ENCODE measurements around the gene EPB41L2.
"Not testable (repeated sequence)": the region's sequence is repeated elsewhere in the genome, so short reads cannot be mapped to it uniquely, and the experiment has no call there.

EPB41L2 gene

DNA sequence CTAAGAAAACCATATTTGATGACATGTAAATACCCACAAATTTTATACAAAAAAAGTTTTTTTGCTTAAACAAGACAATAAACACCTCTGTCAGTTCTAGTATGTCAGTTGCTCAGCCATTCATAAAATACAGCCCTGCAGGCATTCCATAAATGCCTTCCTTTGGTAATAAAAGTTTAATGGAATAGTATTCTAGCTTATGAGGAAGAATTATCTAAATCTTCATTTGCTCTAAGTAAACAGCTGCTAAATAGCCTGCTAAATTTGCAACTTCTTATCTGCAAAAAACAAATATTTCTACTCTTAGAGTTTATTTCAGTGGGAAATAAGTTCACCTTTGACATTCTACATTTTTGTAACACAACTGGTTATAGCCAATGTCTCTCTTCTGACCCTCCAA, 127.1 kb downstream of the EPB41L2 start:
- DNase-seq = no peak

DNA sequence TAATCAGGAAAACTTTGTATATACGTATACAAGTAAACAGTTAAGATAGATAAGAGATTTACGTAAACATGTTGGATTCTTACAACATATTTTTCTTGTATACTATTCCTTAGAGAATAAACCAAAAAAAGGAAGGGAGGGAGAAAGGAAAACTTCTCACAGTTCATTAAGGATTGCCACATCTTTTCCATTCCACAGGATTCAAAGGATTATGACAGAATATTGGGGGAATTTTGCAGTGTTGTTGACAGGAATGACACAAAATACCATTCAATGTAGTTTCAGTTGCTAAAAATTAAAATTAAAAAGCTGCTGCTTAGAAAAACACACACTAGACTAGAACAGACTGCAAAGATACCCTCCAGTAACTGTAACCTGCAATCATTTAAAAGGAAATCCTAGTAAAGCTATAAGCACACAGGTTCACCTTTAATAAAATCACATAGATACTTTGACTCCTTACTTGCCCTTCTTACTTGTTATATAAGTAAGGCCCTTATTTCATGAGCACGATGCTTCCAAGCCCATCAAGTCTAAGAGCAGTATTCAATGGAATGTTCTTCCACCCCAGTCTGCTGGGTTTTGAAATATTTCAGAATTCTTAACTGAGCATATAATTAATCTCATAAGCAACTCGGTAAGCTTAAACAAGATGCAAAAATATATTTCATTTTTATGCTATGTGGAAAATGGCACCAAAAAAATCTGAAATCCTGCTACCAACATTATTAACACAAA, 128.0 kb downstream of the EPB41L2 start:
- DNase-seq = no peak

- no peak for DNase-seq
Observed at GRCh38 chr6:130933712-130934200, 129.3 kb downstream of the EPB41L2 start.

DNA sequence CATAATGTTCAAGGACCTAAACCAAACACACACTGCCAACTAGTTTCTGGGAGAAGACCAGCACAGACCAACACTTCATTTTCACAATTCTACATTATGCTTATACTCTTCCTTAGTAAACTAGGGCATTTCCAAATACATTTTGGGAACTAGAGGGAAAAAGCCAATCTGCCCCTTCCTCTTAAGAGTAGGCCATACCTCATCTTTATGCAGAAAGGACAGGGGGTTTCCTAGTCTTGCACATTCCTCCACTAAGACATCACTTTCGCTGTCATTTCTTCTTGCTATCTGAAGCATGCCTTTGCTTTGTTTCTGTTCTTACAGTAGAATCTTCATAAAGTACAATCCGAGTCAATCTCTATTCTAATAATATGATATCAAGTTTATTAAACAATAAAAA, 130.1 kb downstream of the EPB41L2 start:
- no peak for DNase-seq

- no peak for DNase-seq
Observed at GRCh38 chr6:130932438-130932837, 130.6 kb downstream of the EPB41L2 start.

GRCh38 chr6:130931683-130932082, 131.4 kb downstream of the EPB41L2 start:
- no peak for DNase-seq

- no peak for DNase-seq
Observed at GRCh38 chr6:130929036-130929678, 133.9 kb downstream of the EPB41L2 start.

DNA sequence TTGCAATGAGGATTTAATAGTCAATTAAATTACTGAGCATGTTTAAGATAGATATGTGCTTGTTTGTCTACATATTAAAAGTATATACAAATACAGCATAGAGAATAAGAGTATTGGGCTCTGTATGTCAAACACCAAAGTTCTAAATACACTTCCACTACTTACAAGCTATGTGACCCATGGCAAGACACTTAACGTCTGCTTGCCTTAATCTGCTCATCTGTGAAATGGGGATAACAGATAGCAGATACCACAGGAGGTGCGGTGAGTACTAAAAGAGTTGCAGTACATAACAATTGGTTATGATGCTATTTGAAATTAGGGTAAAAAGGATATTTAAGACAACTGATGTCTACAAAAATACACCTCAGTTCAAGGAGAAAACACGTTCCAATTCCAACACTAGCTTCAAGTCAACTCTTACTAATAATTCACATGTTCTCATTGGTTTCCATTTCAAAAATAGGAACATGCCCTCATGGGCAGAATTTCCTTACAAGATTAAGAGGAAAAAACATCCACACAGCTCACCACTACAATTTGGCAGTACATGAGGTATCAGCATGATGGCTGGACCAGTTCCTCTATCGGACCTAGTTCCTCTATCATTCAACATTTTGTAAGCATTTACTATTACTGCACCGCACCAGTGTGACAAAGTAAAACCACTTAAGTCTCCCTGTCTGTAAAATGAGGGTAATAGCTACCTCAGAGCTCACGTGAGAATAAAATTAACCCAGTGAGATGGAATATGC, 134.7 kb downstream of the EPB41L2 start:
- DNase-seq = no peak

DNA sequence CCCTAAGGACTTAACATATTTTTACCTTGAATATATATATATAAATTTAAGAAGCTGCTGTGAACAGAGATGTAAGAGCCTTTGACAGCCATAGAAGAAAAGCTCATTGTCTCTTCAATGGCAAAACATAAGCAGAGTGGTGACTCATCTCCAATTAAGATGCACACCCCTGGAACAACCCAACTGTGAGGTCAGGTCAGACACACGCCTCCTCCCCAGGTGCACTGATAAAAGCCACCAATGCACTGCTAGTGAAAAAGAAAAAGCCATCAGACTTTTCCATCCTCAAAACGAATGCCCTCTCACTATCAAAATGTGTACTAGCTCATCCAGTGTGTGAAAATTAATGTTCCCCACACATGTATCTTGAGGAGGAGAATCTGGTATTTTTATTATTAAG, 135.7 kb downstream of the EPB41L2 start:
- no peak for DNase-seq

DNA sequence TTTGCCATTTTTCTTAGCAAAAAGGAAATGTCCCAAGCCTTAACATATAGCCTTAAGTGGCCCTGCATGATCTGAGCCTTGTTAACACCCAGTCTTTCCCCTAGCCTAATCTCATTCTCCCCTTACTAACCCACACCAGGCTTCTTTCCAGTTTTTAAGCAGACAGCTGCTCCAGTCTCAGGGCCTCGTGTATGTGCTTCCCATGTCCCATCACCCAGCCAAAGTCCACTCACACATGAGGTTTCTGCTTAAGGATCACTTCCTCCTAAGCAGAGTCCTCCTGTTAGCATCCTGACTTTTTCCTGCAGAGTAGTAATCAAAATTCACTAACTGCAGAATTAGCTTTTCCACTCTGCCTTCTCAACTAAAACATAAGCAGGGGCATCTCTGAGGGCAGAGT, 139.7 kb downstream of the EPB41L2 start:
- DNase-seq = no peak

- no peak for DNase-seq
Observed at GRCh38 chr6:130922922-130923321, 140.1 kb downstream of the EPB41L2 start.

DNA sequence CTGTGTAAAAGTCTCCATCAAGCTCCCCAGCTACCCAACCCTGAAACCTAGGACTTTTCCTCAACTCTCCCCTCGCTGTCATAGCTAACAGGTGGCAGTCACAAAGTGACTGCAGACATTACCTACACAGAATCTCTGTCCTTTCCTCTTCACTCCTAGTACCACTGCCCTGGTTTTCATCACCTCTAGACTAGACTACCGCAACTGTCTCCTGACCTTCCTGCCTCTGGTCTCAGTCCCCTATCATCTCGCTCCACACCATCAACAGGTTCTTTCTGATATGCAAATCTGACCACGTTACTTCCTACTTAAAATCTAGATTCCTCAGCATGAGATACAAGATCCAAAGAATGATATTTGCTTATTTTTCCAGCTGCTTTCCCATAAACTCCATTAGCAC, 142.1 kb downstream of the EPB41L2 start:
- DNase-seq = no peak

DNA sequence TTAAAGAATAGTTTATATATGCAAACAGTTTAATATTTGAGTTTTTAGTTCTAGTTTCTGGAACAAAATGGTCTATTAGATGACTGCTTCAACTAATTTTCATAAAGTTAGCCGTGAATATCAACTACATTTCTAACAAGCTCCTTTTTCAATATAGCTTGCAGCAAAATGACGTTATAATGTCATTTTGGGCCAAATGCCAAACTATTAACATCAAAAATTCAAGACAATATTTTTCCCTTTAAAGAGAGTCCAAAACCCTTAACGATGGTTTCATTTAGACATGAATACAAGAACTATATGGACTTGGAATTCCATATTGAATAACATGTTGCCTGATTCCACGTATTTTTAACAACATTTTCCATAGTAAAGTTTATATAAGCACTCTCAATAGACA, 144.9 kb downstream of the EPB41L2 start:
- no peak for DNase-seq

DNA sequence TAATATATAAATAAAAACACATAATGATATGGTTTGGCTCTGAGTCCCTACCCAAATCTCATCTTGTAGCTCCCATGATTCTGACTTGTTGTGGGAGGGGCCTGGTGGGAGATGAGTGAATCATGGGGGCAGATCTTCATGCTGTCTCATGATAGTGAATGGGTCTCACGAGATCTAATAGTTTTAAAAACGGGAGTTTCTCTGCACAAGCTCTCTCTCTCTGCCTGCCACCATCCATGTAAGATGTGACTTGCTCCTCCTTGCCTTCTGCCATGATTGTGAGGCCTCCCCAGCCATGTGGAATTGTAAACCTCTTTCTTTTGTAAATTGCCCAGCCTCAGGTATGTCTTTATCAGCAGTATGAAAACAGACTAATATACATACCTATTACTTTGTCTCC, 147.4 kb downstream of the EPB41L2 start:
- DNase-seq = not testable (repeated sequence)

GRCh38 chr6:130913120-130913519, 149.9 kb downstream of the EPB41L2 start:
- no peak for DNase-seq

GRCh38 chr6:130912434-130912833, 150.6 kb downstream of the EPB41L2 start:
- no peak for DNase-seq

- DNase-seq = no peak
Observed at GRCh38 chr6:130908958-130909357, 154.1 kb downstream of the EPB41L2 start.

GRCh38 chr6:130908188-130908587, 154.9 kb downstream of the EPB41L2 start:
- no peak for DNase-seq

GRCh38 chr6:130907687-130908086, 155.4 kb downstream of the EPB41L2 start:
- no peak for DNase-seq

- no peak for DNase-seq
Observed at GRCh38 chr6:130906736-130907381, 156.2 kb downstream of the EPB41L2 start.

DNA sequence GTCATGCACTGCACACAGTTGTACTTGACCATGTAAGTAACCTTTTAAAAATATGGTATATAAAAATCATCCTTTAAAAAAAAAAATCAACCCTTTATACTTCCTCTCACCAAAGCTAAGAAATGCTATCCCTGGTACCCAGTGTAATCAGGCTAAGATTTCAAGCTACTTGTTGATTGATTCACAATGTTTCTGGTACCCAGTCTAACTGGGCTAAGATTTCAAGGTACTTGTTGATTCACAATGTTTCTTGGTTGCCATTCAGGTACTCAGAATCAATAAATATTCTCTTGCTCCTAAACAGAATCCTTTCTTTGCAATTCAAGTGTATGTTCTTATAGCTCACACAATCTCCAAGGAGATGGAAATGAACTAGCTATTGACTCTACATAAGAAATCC, 159.4 kb downstream of the EPB41L2 start:
- DNase-seq = no peak

DNA sequence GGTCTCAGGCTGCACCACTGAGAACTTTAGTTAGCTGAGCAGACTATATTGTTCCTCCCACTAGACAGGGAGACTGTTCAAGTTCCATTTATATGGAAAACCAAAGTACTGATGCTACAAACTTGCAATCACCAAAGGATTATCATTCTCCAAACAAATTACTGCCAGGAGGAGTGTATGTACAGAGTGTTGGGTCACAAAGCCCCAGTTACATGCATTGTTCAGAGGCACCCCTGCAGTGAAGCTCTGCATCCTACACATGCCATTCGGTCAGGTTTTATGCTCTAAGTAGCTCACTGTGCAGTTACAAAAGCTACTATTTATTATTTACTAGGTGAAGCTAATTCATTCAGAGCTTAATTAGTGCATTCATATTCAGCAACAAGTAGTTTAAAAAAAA, 160.0 kb downstream of the EPB41L2 start:
- no peak for DNase-seq

DNA sequence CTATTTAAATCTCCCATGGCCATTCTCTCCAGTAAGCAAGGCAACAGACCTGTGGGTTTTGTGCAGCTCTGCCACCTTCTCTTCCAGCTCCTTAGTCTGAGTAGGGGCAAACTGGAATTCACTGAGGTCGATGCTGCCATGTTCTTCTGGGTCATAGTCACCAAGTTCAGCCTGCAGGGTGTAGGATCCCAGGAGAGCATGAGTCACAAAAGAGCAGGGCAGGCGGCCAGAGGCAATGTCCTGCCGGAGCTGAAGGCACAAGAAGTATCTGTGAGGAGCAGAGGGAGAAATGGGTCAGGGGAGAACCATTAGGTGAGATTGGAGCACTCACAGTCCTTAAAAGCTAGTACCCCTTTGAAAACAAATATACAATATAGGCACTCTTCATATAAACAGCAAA, 162.1 kb downstream of the EPB41L2 start:
- no peak for DNase-seq
